ENCODE measurements around the gene NUDT5.
"Not testable (repeated sequence)": the region's sequence is repeated elsewhere in the genome, so short reads cannot be mapped to it uniquely, and the experiment has no call there.

NUDT5 gene

DNA sequence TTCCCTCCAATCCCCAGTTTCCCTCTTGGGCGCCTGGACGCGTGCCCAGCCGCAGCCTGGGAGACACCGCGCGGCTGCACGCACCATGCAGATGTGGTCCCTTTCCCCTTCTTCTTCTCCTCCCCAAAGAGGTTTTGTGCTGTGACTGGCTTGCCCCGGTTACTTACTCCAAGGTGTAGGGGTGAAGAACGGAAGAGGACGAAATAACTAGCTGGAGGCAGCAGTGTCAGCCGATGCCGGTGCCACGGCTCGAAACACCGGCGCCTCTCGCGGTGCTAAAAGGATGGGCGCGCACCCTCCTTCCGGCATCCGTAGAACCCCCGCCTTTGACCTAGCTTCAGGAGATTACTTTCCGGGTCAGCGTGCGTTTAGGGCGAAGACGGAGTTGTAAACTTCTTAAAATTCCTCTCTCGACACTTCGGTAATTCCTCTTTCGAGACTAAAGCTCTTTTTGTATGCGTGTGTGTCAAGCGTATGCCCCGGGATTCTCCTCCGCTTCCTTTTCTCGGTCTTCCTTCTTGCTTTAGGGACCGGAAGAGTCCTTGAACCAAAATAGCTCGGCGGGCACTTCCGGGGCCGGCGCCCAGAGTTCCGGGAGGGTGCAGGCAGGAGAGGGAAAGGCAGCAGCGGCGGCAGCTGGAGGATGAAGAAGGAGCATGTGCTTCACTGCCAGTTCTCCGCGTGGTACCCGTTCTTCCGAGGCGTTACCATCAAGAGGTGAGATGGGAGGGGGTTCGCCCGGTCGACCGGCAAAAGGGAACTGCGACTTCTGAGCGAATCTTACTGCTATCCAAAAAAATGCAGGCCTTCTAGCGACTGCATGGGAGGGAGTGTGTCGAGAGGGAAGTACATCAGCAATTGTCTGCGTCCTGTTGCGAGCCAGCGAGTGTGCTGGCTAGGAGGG, at the start of gene NUDT5, which contains the start of gene CDC123:
Gene NUDT5, minus strand, starts transcription at position 289 of the 904 bp plus-strand sequence. CDS start 9,600 bp downstream, outside the sequence.
Gene CDC123, plus strand, starts transcription at position 586 of the 904 bp plus-strand sequence. Its CDS starts 58 bp downstream, at position 644.
- DNase-seq = peak; percentile 89

DNA sequence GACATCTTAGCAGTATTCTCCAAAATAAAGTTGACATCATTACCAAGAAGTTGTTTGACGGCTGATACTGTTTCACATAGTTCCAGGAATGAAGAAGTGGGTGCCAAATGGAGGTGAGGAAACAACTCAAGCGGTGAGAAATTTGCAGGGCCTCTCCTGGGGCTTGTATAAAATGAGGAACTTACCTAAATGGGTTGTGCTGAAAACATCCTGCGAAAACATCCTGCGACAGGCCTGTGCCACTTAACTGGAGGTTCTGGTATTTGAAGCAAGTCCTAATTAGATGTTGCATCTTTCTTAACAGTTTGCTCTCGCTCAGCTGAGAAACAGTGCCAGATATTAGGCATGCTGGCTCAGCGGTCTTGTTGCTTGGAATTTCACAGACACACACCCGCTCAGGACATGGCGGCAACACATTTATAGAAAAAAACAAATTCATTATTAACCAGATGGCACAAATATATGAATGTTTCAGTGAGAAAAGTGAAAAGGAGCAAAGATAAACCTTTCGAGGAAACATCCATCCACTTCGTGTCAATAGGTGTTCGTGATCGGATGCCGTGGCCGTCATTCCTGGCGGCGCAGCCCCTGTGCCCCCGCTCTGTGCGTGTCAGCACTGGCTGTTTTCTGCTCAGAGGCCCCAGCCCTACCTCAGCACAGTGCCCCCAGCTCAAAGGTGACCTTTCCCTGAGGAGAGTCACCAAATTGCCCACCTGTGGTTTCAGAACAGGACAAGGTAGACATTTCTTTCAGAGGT, 48.4 kb upstream of the NUDT5 start:
- DNase-seq = no peak

DNA sequence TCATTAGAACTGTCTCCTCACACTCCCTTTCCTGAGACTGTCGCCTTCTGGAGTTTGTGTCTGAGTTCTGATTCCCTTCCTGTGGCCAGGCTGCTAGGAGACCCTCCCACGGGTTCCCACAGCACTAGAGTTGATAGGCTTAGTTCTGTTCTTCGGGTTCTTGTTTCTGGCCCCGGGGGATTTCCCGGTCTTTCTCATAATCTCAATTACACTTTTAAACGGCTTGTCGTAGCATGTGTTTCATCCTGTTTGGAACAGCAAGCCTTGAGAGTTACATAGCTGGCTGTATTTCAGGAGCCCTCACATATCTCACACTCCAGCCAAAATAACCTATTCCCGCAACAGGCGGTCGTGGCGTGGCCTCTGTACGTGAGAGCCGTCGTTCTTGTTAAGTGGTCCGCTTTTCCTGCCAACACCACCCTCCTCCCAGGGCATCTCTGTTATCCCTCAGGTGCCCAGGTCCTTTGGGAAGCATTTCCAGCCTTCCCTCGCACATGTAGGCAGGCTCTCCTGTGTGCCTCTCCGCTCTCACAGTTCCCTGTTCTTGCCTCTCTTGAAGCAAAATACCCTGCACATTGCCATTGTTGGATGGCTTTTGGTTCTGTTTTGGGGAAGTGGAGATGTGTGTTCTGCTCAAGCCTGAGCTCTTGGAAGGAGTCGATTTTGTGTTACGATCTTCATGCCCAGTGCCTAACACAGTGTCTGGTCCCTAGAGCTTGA, 46.3 kb upstream of the NUDT5 start:
- DNase-seq = no peak

DNA sequence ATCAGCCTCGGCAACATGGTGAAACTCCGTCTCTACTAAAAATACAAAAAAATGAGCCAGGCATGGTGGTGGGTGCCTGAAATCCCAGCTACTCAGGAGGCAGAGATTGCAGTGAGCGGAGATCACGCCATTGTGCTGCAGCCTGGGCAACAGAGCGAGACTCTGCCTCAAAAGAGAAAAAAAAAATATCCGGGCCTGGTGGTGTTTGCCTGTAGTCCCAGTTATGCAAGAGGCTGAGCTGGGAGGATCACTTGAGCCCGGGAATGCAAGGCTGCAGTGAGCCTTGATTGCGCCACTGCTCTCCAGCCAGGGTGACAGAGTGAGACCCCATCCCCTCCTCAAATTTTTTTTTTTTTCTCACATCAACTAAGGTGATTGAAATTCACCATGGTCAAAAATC, 43.1 kb upstream of the NUDT5 start:
- no peak for DNase-seq

DNA sequence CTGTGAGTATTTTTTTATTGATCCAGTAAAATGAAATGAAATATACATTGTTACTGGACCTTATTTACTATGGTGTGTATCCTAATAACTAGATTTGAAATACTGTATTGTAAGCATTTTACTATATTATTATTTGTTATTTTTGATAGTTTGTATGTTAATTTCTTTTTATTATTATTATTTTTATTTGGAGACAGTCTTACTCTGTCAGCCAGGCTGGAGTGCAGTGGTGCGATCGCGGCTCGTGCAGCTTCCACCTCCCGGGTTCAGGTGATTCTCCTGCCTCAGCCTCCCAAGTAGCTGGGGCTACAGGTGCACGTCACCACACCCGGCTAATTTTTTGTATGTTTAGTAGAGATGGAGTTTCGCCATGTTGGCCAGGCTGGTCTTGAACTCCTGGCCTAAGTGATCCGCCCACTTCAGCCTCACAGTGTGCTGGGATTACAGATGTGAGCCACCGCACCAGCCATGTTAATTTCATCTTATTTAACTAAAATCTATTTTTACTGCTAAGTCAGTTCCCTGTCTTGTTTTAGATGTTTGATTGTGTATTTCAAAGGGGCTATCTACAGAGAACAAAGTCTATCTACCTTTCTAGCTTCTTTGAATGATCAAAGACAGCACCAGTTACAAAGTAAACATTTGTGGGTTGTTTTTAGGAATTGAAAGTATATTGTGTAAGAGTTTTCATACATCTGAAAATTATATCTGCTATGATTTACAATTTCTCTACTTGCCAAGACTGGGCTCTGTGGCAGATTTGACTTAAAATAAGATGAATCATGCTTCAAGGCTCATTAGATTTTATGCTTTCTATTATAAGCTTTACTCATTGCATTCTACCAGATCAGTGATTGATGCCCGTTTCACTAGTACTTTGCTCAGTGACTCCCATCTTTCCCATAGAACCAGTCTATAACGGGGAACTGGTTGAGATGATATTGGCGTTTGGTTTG, 41.9 kb upstream of the NUDT5 start:
- no peak for DNase-seq

DNA sequence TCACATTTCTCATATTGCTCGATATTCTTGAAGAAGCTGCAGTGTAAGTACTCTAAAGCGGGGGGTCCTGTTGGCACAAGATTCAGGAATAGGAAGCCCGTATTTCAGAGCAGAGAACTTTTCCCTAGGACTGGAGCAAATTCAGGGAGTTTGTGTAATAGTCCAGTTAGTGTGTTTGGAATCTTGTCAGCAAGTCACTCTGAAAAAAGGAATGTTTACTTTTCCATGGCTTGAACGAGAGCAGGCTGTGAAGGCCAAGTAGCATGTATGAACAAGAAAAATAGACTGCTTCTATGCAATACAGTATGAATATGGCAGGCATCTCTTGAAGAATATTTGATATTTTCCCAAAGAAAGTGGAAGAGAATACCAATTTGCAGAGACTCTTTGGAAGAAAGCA, 40.1 kb upstream of the NUDT5 start:
- no peak for DNase-seq

DNA sequence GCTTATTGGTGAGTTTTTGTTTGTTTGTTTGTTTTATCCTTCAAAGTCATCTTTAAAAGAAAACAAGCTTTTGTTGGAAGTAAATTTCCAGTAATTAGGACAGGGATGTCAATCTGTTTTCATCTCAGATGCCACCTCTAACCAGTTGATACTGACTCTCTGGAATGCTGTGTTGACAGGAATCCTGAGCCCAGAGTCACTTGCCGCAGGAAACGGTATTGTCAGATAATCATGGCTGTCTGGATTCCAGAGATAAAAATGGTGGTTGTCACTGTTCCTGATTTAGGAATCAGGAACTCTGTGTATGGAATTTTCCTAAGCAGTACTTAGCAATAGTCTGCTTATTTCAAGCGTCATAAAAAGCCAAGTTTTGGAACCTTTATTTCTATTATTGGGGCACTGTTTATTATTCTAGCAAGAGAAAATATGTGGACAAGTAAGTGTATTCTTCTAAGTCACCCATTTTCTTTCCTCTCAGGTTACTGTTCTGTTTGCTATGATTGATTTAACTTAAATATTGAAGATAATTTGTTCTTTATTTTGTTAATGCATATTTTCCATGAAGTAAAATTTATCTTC, 39.5 kb upstream of the NUDT5 start:
- DNase-seq = no peak

DNA sequence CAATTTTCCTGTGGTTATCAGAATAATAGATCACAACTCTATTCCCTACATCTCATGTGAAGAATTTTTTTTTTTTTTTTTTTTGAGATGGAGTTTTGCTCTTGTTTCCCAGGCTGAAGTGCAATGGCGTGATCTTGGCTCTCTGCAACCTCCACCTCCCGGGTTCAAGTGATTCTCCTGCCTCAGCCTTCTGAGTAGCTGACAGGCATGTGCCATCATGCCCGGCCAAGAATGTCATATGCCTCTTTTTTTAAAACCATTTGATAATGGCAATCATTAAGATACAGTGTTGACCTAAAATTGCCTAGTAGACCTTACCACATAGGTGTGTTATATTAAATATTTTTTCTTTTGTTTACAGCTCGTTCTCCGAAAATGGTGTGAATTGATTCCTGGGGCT, 39.0 kb upstream of the NUDT5 start:
- not testable (repeated sequence) for DNase-seq

DNA sequence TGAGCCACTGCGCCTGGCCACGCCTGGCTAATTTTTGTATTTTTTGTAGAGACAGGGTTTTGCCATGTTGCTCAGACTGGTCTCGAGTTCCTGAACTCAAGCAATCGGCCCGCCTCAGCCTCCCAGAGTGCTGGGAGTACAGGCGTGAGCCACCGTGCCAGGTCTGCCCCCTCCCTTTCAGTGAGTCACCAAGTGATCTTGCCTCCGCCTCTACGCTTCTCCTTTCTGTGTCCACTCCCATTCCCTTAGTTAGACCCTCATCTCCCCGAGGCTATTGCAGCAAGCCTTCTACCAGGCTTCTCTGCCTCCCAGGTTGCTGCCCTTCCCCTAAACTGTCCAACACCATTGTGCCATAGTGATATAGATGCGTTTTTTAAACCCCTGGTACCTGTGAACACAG, 33.2 kb upstream of the NUDT5 start:
- DNase-seq = no peak

DNA sequence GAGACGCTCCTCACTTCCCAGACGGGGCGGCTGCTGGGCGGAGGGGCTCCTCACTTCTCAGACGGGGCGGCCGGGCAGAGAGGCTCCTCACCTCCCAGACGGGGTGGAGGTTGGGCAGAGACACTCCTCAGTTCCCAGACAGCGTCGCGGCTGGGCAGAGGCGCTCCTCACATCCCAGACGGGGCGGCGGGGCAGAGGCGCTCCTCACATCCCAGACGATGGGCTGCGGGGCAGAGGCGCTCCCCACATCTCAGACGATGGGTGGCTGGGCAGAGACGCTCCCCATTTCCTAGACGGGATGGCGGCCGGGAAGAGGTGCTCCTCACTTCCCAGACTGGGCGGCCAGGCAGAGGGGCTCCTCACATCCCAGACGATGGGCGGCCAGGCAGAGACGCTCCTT, 30.7 kb upstream of the NUDT5 start:
- not testable (repeated sequence) for DNase-seq

DNA sequence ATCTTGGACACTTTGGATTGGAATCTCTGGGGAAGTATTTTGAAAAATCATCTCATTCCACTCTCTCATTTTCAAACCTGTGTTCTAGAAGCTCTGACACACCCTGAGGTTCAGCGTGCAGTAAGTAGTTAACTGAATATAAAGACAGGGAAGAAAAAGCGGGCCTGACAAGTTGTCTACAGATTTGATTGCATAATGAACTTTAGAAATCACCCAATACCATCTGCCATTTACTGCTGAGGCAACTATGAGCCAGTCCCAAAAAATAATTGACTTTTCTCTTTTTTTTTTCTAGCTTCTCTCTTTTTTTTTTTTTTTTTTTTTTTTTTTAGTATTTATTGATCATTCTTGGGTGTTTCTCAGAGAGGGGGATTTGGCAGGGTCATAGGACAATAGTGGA, 29.8 kb upstream of the NUDT5 start:
- DNase-seq = no peak

DNA sequence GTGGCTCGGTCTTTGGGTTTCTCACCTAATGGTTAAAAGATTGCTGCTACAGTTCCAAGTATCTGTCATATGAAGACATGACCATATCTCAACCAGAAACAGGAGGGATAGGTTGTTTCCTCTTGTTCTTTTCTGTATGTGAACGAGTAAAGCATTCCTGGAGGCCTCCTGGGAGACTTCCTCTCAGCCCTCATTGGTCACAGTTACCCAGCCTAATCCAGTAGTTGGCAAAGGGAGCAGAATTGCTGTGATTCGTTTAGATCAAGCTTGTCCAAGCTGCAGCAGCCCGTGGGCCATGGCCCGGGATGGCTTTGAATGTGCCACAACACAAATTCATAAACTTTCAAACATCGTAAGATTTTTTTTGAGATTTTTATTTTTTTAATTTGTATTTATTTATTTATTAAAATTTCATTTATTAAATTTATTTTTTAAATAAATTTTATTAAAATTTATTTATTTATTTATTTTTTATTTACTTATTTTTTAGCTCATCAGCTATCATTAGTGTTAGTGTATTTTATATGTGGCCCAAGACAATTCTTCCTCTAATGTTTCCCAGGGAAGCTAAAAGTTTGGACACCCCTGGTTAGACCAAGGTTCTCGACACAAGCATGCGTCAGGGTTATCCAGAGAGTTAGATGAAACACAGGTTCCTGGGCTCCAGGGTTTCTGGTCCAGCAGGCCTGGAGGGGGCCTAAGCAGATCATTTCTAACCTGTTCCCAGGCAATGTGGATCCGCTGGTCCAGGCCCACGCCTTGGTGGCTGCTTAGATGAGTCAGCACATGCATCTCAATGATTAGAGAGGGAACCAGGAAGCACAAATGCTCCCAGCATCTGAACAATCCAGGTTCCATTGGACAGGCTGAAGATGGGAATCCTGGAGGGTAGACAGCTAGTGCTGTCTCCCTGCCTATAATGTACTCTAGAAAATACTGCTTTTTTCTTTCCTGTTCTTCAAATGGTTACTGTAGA, 25.9 kb upstream of the NUDT5 start:
- peak; percentile 17 for DNase-seq

DNA sequence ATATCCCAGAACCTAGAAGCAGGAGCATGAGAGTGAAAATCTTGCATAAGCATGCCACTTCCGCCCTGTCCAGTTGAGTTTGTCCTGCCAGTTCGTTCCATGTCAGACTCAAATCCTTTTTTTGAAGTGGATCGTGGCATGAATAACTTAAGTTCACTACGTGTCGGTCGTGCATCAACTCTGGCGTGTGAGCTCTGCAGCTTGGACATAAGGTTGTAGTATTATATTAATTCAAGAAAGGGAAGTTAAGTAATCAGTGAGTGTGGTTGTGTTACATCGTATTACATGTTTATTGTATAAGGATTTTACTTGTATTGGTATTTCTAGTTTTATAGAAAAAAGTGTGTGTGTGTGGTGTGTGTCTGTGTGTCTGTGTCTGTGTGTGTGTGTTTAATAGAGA, 23.3 kb upstream of the NUDT5 start:
- DNase-seq = no peak

DNA sequence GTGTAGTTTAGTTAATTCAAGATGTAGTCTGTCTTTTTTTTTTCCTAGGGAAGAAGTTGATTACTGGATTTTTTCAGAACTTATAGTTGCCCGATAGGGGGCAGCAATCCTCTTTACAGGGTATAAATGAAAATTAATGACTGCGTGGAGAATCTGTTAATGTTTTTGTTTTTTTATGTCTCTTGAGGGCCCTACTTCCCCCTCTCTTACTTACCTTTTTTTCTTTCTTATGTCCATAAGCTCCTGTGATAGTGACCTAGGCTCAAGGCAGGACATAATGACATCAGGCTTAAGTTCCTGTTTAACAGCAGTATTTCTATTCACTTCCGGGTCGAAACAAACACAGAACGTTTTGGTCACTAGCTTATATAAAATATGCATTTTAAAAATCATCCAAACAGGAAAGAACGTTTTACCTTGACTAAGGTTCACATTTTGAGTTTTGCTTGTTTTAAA, 19.1 kb upstream of the NUDT5 start:
- peak; percentile 68 for DNase-seq

DNA sequence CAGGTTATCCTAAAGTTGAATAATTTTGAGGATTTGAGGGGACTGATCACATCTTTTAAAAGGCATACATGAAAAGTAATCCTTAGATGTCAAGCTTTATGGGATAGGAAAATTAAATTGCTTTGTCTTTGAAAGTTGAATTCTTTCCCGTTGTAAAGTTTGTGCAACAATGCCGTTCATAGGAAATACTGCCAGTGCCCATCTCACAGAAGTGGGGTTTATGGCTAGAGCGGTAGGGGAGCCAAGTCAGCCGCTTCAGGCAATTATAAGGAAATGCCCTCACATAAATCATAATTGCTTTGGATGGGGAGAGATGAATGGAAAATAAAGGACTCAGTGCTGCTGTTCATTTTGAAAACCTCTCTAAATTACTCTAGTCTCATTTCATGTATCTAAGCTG, 18.4 kb upstream of the NUDT5 start:
- DNase-seq = no peak

DNA sequence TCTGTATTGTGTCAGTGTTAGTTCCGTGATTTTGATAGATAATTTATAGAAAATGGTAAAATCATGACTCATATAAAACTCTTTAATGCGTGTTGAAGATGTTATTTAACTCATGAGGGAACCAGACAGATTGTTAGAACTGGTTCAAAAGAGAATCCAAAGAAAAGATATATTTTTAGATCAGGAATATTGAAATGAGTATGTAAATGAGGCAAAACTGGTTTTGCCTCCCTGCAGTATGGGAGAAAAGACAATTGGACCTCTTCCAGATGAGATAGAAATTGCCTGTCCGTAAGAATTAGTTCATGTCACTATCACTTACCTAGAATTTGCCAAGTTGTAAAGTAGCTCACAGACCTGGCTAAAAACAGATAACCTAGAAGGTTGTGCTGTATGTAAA, 17.9 kb upstream of the NUDT5 start:
- DNase-seq = no peak

DNA sequence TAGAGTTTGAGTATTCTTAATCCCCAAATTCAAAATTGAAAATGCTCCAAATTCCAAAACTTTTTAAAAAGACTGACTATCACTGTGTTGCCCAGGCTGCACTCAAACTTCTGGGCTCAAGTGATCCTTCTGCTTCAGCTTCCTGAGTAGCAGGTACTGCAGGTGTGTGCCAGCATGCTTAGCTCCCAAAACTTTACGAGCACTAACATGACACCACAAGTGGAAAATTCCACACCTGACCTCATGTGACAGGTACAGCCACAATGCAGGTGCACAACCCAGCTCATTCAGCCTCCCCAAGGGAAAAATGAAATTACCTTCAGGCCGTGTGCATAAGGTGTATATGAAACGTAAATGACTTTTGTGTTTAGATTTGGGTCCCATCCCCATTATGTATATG, 16.8 kb upstream of the NUDT5 start:
- DNase-seq = no peak

DNA sequence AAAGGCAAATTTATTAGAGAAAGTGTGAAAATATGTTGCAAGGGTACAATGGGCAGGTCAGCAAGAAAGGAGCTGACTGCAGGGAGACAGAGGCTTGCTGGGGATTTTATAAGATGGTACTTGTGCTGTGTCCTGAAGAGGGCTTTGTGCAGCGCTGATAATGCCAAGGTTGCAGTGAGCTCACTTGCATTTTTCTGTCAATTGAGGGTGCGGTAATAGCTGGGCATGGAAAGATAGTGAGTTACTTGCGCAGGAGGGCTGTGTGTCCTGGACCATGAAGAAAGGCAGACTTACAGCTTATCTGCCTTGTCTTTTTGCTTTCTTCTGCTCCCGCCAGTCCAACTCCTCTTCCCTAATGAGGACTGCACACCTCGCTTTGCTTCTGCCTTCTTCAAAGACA, 12.8 kb upstream of the NUDT5 start:
- no peak for DNase-seq

DNA sequence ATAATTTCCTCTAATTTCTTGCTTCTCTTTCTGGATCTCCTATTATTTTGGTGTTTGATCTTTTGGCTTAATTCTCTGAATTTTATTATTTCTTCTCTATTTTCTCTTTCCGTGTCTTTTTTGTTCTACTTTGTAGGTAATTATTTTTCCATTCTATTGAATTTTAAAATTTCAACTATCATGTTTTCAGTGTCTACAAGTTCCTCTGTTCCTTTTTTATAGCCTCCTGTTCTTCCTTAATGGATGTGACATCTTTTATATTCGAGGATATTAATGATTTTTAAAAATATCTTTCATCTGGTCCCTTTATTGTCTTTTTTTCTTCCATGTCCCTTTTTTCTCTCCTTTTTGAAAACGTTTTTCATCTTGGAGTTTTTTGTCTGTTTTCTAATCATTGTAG, 11.4 kb upstream of the NUDT5 start:
- no peak for DNase-seq

DNA sequence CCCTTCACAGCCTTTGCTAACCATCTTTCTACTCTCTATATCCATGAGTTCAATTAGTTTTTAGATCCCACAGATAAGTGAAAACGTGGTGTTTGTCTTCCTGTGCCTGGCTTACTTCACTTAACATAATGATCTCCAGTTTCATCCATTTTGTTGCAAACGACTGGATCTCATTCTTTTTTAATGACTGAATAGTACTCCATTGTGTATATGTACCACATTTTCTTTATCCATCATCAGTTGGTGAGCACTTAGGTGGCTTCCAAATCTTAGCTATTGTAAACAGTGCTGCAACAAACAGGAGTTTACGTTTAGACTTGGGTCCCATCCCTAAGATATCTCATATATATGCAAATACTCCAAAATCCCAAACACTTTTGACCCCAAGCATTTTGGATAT, 9.4 kb upstream of the NUDT5 start:
- DNase-seq = no peak

Measured in fibroblast of skin of right quadriceps (primary cell).